Prostate gland (tissue), 2 donors: ENCODE data around the gene GPATCH2. TPM values are rescaled to one million over a fixed set of nuclear protein-coding genes. Genes with fewer than 3 reads are reported as not detected.

Experiments
- DNase-seq: peaks from one replicate; pipeline ENCODE4 v3.0.0-alpha.2; 2019; ENCODE audit warnings: low spot score
- H3K27ac ChIP-seq, 2 donors: fragments of 200-600 bp; sonication (generic); 2 replicates each; pipeline ENCODE4 v1.5.1; 2017 to 2019
- H3K27me3 ChIP-seq: fragments of 200-600 bp; sonication (generic); replicated peaks from 2 replicates; pipeline ENCODE4 v1.5.1; 2019; ENCODE audit not compliant: insufficient read depth
- H3K36me3 ChIP-seq, 2 donors: fragments of 200-600 bp; sonication (generic); 1 replicate in 1 of 2; 2 replicates in 1 of 2; pipeline versions ENCODE4 v1.5.1 to v1.8.1; 2017 to 2019
- H3K4me1 ChIP-seq: fragments of 200-600 bp; sonication (generic); replicated peaks from 2 replicates; pipeline ENCODE4 v1.5.1; 2019
- H3K4me3 ChIP-seq, 2 donors: fragments of 200-600 bp; sonication (generic); 2 replicates each; pipeline ENCODE4 v1.5.1; 2017 to 2019
- H3K9me3 ChIP-seq: fragments of 200-600 bp; sonication (generic); 2 replicates; pipeline ENCODE4 v1.5.1; 2017
- CTCF ChIP-seq, 4 experiments: fragments of 200-600 bp in 2 of 4; fragments of 450-650 bp in 2 of 4; sonication (generic) in 2 of 4; IDR thresholded peaks; 1 replicate in 3 of 4; 2 replicates in 1 of 4; pipeline ENCODE4 v1.5.1; 2016 to 2019; ENCODE audit warnings: antibody characterized with exemption in 4 of 4, mild to moderate bottlenecking in 2 of 4, moderate library complexity in 2 of 4
- POLR2A ChIP-seq: fragments of 450-650 bp; IDR thresholded peaks from one replicate; pipeline ENCODE4 v1.6.1; 2016; ENCODE audit warnings: antibody characterized with exemption, mild to moderate bottlenecking
- POLR2AphosphoS5 ChIP-seq: sonication (generic); formaldehyde crosslinking; IDR thresholded peaks from one replicate; pipeline ENCODE4 v1.6.1; 2017; ENCODE audit warnings: antibody characterized with exemption
- WGBS: methylation state at CpG from one replicate; pipeline ENCODE4 v1.1.5; 2018; 5-methylcytosine and 5-hydroxymethylcytosine counted together
- intact Hi-C: fragments of 100-400 bp; cut with DNase I; formaldehyde crosslinking; loops from one replicate; pipeline ENCODE4 v1.14.2; 2022
- total RNA-seq, 2 donors: library from RNA; depleted of rRNA; stranded (reverse); fragments of >200 nt; gene quantifications; one replicate each; pipeline ENCODE4 v1.1.0, GENCODE V29; 2016

The GPATCH2 gene
- total RNA-seq, 2 donors from 2014 or later = 15.1 to 16.8 TPM

GRCh38 chr1:217626321-217626720 is 4.6 kb downstream of the GPATCH2 start:
- Histone ChIP-seq H3K36me3 (no peaks in the 10 kb centered on the region), H3K27ac (no peak overlapping the region), H3K27me3 (no peaks in the 10 kb centered on the region), H3K9me3 (no peaks in the 10 kb centered on the region), H3K4me3 (no peak overlapping the region), H3K4me1 (peaks cover 4% of the 10 kb centered on the region)
- TF ChIP-seq POLR2A (no peak), POLR2AphosphoS5 (no peak), CTCF (IDR thresholded peaks at IDR 0.05) (no peak)
- intact Hi-C loops = no loop called here
- 97% methylated on average over 2 of the region's 2 CpGs for WGBS
- no peak for DNase-seq

- H3K9me3 ChIP-seq = no peaks in the 10 kb centered on the region
- H3K36me3 ChIP-seq = no peaks in the 10 kb centered on the region
- TF ChIP-seq POLR2A (no peak), CTCF (IDR thresholded peaks at IDR 0.05) (no peak)
- no peak overlapping the region for H3K27ac ChIP-seq
- no peaks in the 10 kb centered on the region for H3K4me1 ChIP-seq
- H3K4me3 ChIP-seq = no peak overlapping the region
- intact Hi-C loops = no loop called here
- H3K27me3 ChIP-seq = no peaks in the 10 kb centered on the region
- 93% methylated on average over 3 of the region's 3 CpGs for WGBS
- DNase-seq = no peak
These were observed 8.8 kb downstream of the GPATCH2 start for GRCh38 chr1:217622042-217622441.

DNA sequence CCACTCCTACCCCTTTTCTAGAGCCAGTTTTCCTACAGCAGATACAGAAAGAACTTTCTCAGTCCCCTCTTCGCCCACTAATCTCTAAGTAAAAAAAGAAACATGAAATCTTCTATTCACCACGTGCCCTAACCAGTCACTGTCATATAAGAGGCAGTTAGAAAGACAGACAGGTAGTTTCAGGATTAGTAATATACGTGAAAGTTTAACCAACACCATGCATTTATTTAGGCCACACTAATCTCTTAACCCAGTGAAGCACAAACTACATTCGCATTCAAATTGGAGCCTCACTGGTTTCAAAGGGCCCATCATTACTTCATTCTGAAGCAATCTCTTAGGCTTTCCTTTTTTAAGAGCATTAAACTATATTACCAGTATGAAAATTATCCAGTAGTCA is 10.1 kb downstream of the GPATCH2 start:
- H3K36me3 ChIP-seq = no peaks in the 10 kb centered on the region
- intact Hi-C loops = no loop called here
- H3K27ac ChIP-seq = no peak overlapping the region
- TF ChIP-seq POLR2AphosphoS5 = no peak
- no peak for TF ChIP-seq POLR2A
- no peak for TF ChIP-seq CTCF (IDR thresholded peaks at IDR 0.05)
- H3K4me3 ChIP-seq = no peak overlapping the region
- no peaks in the 10 kb centered on the region for H3K27me3 ChIP-seq
- WGBS = 87% methylated on average over 4 of the region's 4 CpGs
- no peaks in the 10 kb centered on the region for H3K9me3 ChIP-seq
- no peaks in the 10 kb centered on the region for H3K4me1 ChIP-seq
- DNase-seq = no peak

- intact Hi-C loops = no loop called here
- no peak for DNase-seq
- Histone ChIP-seq H3K4me3 (no peak overlapping the region), H3K27ac (no peak overlapping the region), H3K4me1 (no peaks in the 10 kb centered on the region), H3K27me3 (no peaks in the 10 kb centered on the region), H3K36me3 (no peaks in the 10 kb centered on the region), H3K9me3 (no peaks in the 10 kb centered on the region)
- 72% methylated on average over 1 of the region's 1 CpG for WGBS
- no peak for TF ChIP-seq POLR2A
These were observed 13.8 kb downstream of the GPATCH2 start for GRCh38 chr1:217617126-217617525.

DNA sequence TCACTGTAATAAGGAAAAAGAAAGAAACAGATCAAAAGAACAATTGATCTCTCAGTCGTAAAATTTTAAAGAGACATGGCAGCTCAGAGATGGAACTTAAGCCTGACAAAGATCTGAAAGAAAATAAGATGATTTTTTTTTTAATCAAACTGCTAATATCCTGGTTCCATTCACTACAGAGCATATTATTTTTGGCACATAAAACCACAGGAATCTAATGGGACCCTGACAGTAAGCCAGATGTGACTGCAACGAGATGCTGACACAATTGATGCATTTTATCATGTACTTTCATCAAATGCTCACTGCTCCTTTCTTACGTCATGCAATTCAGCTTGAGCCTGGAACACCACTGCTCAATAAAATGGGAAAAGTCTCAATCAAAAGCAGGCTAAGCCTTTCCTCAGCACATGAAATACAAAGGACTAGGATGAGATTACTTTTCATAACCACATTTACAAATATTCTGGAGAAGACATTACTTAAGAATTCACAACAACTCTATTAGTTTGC is 16.6 kb downstream of the GPATCH2 start:
- H3K36me3 ChIP-seq = no peaks in the 10 kb centered on the region
- no peaks in the 10 kb centered on the region for H3K27me3 ChIP-seq
- no peaks in the 10 kb centered on the region for H3K9me3 ChIP-seq
- intact Hi-C loops = no loop called here
- no peaks in the 10 kb centered on the region for H3K4me1 ChIP-seq
- 39% methylated on average over 3 of the region's 3 CpGs for WGBS
- no peak overlapping the region for H3K4me3 ChIP-seq
- H3K27ac ChIP-seq = no peak overlapping the region
- TF ChIP-seq CTCF (IDR thresholded peaks at IDR 0.05) = no peak
- TF ChIP-seq POLR2A = no peak
- no peak for TF ChIP-seq POLR2AphosphoS5
- no peak for DNase-seq
